GM11168 (cell line): ENCODE results near the gene E2F7.
"Not testable (repeated sequence)": the region's sequence is repeated elsewhere in the genome, so short reads cannot be mapped to it uniquely, and the experiment has no call there.

ENCODE experiments used
- in situ Hi-C: fragments of 300-500 bp; cut with MboI; formaldehyde crosslinking; loops from one replicate; pipeline ENCODE4 v1.12.0; 2022; ENCODE audit warnings: low sequenced_read_pairs; ENCODE audit not compliant: unreplicated experiment

The E2F7 gene

GRCh38 chr12:77065361-77066204 is at the start of gene E2F7:
Gene E2F7 (minus strand): TSS chr12:77065569. CDS start chr12:77064635, 934 bp downstream.
- in situ Hi-C loops = no loop called here

- in situ Hi-C loops = no loop called here
These were observed 48.6 kb upstream of the E2F7 start for GRCh38 chr12:77113971-77114370.

GRCh38 chr12:77108707-77109106 is 43.3 kb upstream of the E2F7 start:
- in situ Hi-C loops = no loop called here

- in situ Hi-C loops = no loop called here
These were observed 41.8 kb upstream of the E2F7 start for GRCh38 chr12:77107121-77107520.

GRCh38 chr12:77104792-77105191 is 39.4 kb upstream of the E2F7 start:
- in situ Hi-C loops = no loop called here

GRCh38 chr12:77104286-77104685 is 38.9 kb upstream of the E2F7 start:
- in situ Hi-C loops = no loop called here

- in situ Hi-C loops = no loop called here
These were observed 37.3 kb upstream of the E2F7 start for GRCh38 chr12:77102691-77103090.

GRCh38 chr12:77102123-77102522 is 36.8 kb upstream of the E2F7 start:
- in situ Hi-C loops = no loop called here

- in situ Hi-C loops = no loop called here
These were observed 34.4 kb upstream of the E2F7 start for GRCh38 chr12:77099799-77100198.

GRCh38 chr12:77097846-77098245 is 32.5 kb upstream of the E2F7 start:
- in situ Hi-C loops = no loop called here

GRCh38 chr12:77092227-77092626 is 26.9 kb upstream of the E2F7 start:
- in situ Hi-C loops = not testable (repeated sequence)

GRCh38 chr12:77089686-77090220 is 24.4 kb upstream of the E2F7 start:
- in situ Hi-C loops = no loop called here

GRCh38 chr12:77087427-77087826 is 22.1 kb upstream of the E2F7 start:
- in situ Hi-C loops = no loop called here

- in situ Hi-C loops = no loop called here
These were observed 16.7 kb upstream of the E2F7 start for GRCh38 chr12:77082021-77082420.

- in situ Hi-C loops = no loop called here
These were observed 14.3 kb upstream of the E2F7 start for GRCh38 chr12:77079631-77080030.

- in situ Hi-C loops = no loop called here
These were observed 12.9 kb upstream of the E2F7 start for GRCh38 chr12:77078231-77078630.

- in situ Hi-C loops = no loop called here
These were observed 11.5 kb upstream of the E2F7 start for GRCh38 chr12:77076886-77077285.

GRCh38 chr12:77073894-77074293 is 8.5 kb upstream of the E2F7 start:
- in situ Hi-C loops = not testable (repeated sequence)

- in situ Hi-C loops = no loop called here
These were observed 7.6 kb upstream of the E2F7 start for GRCh38 chr12:77072833-77073495.

GRCh38 chr12:77070800-77071449 is 5.6 kb upstream of the E2F7 start:
- in situ Hi-C loops = no loop called here

- in situ Hi-C loops = no loop called here
These were observed 5.0 kb upstream of the E2F7 start for GRCh38 chr12:77070382-77070781.
